ENCODE results near the gene TRMT10C.
A peak's percentile ranks its signal among the peaks of the same experiment; 100 is the strongest.

TRMT10C gene

DNA sequence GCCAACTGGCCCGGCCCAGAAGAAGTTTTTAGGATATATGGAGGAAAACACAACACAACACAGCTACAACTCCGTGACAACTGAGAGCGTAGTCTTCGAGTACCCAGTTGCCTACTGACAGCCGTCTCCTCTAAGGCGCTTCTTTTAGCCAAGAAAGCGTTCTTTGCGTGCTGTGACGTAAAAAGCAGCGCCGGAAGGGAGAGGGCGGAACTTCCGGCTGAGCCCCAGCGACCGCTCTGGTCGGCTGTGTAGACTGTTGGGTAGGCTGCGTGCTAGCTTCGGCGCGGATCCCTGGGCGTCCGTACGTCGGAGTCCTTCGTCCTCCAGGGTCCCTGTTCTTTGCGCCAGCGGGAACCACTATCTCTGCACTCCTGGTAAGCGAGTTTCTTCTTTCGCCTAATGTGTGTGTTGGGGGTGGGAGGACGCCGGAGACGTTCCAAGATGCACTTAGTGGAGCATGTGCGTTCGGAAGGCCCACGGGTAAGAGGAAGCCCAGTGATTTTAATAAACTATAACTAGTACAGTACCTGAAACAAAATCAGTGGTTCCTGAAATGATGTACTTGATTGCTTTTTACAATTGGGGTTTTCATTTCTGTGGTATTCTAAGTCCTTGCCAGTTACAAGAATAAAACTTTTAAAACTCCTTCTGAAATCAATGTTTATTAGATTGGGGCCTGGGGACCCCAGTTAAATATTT is at the start of gene TRMT10C:
Gene TRMT10C (plus strand): TSS at position 239 of the 699 bp plus-strand sequence. CDS start 2,914 bp downstream, outside the sequence.
- peak within 1 kb of the TSS; percentile 61 for H3K4me3 ChIP-seq (ENCODE audit: low read depth, low read length)
- in situ Hi-C loops (cut with HindIII; ENCODE audit: low sequenced_read_pairs), result no loop called here
- peak; percentile 84 for DNase-seq (ENCODE audit: low read depth)
- TF ChIP-seq, protein P1, sequence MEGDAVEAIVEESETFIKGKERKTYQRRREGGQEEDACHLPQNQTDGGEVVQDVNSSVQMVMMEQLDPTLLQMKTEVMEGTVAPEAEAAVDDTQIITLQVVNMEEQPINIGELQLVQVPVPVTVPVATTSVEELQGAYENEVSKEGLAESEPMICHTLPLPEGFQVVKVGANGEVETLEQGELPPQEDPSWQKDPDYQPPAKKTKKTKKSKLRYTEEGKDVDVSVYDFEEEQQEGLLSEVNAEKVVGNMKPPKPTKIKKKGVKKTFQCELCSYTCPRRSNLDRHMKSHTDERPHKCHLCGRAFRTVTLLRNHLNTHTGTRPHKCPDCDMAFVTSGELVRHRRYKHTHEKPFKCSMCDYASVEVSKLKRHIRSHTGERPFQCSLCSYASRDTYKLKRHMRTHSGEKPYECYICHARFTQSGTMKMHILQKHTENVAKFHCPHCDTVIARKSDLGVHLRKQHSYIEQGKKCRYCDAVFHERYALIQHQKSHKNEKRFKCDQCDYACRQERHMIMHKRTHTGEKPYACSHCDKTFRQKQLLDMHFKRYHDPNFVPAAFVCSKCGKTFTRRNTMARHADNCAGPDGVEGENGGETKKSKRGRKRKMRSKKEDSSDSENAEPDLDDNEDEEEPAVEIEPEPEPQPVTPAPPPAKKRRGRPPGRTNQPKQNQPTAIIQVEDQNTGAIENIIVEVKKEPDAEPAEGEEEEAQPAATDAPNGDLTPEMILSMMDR (IDR thresholded peaks at IDR 0.05; ENCODE audit: low read depth, low read length, missing control alignments), result no peak

DNA sequence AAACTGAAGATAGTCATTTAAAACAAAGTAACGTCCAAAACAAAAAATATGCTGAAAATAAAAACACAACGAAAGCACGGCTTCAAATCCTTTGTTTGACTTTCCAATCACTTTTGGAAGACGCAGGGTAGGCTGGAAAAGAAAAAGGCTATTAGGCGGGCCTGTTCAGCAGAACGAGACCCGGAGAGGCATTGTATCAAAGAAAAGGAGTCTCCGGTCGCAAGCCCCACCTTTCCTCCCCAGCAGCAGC is 49.3 kb upstream of the TRMT10C start:
- DNase-seq (ENCODE audit: low read depth), result no peak
- TF ChIP-seq, protein P1 (IDR thresholded peaks at IDR 0.05; ENCODE audit: low read depth, low read length, missing control alignments), result peak; percentile 0
- in situ Hi-C loops (cut with HindIII; ENCODE audit: low sequenced_read_pairs), result no loop called here
- H3K4me3 ChIP-seq (ENCODE audit: low read depth, low read length), result peak overlapping the region; percentile 90

DNA sequence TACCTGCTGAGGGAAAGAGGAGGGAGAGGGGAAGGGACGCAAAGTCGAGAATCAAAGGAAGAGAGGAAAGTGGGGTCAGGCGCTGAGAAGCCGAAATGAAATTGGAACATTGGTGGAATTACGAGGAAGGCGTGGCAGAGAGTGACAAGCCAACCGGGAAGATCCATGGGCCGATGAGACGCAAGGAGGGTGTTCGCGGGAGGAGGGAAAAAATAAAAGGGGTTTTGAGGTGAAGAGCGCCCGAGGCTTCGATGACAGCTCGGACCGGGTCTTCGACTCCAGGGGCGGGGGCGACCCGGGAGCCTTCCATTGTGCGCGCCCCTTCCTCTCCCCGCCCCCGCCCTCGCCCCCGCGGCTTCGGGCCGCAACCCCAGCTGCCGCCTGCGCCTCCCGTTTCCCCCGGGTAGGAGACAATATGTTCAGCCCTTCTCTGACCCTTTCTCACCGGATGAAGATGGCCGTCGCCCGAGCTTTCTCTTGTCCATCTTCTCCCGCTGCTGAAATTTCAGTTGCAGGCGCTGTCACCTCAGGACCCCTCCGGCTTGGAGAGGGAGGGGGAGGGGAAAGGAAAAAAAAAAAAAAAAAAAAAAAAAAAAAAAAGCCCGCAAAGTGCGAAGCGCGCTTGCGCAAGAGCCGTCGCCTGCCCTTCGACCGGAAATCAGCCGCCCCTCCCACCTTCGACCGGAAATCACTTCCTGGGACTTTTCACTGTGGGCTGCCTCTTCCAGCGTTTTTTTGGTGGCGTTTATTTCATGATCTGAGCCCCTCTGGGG is 48.8 kb upstream of the TRMT10C start, which contains the start of gene SENP7:
Gene SENP7 (minus strand): TSS at position 567 of the 773 bp plus-strand sequence. CDS start 82 bp downstream, at position 485.
- TF ChIP-seq, protein P1 (IDR thresholded peaks at IDR 0.05; ENCODE audit: low read depth, low read length, missing control alignments), result no peak
- DNase-seq (ENCODE audit: low read depth), result peak; percentile 48
- H3K4me3 ChIP-seq (ENCODE audit: low read depth, low read length), result peak within 1 kb of the TSS; percentile 90
- in situ Hi-C loops (cut with HindIII; ENCODE audit: low sequenced_read_pairs), result no loop called here

DNA sequence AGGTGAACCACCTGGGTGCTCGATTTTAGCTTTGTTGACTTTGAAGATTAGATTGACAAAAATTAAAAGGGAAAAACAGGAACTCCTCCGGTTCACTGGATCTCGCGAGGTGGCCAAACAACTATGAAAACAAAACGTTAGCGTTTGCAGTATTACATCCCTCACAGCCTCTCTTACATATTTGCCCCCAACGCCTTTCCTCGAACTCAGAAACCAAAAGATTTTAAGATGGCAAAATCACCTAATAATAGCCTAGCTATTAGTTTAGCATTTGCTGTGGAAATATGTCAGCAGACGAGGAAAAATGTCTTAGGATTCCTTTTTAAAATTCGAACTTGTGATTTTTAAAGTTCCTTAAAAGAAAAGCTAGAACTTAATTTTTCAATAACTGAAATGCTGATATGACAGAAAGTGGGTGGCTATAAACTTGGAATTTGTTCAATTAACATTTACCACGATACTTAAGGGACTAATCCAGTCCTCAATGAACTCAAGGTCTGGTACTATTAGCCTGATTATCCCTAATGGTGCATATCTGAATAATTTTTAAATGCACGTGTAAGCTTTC is 48.2 kb upstream of the TRMT10C start:
- in situ Hi-C loops (cut with HindIII; ENCODE audit: low sequenced_read_pairs), result no loop called here
- peak overlapping the region; percentile 90 for H3K4me3 ChIP-seq (ENCODE audit: low read depth, low read length)
- TF ChIP-seq, protein P1 (IDR thresholded peaks at IDR 0.05; ENCODE audit: low read depth, low read length, missing control alignments), result no peak
- DNase-seq (ENCODE audit: low read depth), result no peak

DNA sequence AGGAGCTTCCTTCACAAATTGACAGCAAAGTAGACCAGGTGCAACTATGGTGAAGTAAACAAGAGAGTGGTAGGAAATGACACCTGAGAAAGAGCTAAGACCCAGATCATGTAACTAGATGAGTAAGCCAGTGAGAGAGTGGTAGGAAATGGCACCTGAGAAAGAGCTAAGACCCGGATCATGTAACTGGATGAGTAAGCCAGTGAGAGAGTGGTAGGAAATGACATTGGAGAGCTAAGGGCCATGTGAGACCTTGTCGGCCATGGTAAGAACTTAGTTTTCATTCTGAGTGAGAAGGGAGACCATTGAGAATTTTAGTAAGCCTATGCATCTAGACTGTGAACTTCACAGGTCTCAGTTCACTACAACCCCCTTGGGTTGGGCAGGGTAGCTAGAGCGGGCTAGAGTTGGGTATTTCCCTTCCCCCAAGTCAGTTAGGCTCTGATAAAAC is 43.2 kb upstream of the TRMT10C start:
- TF ChIP-seq, protein P1 (IDR thresholded peaks at IDR 0.05; ENCODE audit: low read depth, low read length, missing control alignments), result no peak
- H3K4me3 ChIP-seq (ENCODE audit: low read depth, low read length), result no peak overlapping the region
- DNase-seq (ENCODE audit: low read depth), result no peak
- in situ Hi-C loops (cut with HindIII; ENCODE audit: low sequenced_read_pairs), result no loop called here

DNA sequence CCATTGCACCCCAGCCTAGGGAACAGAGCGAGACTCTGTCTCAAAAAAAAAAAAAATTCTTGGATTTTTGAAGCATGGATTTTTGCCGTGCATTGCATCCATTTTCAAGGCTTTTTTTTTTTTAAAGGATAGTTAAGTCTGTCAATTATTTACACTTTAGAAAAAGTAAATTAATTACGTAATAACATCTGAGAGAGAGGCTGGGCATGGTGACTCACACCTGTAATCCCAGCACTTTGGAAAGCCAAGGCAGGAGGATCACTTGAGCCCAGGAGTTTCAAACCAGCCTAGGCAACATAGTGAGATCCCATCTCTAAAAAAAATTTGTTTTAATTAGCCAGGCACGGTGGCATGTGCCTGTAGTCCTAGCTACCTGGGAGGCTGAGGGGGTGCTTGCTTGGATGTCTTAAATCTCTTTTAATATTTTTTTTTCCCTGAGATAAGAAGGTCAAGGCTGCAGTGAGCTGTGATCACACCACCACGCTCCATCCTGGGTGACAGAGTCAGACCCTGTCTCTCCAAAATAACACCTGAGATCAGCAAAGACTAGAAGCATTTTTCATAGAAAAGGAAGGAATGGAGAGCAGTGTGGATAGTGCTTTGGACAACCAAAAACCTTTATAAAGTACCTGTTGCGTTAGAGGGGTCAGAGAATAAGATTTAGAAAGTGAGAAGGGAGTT is 41.8 kb upstream of the TRMT10C start:
- H3K4me3 ChIP-seq (ENCODE audit: low read depth, low read length), result no peak overlapping the region
- no peak for DNase-seq (ENCODE audit: low read depth)
- in situ Hi-C loops (cut with HindIII; ENCODE audit: low sequenced_read_pairs), result no loop called here
- TF ChIP-seq, protein P1 (IDR thresholded peaks at IDR 0.05; ENCODE audit: low read depth, low read length, missing control alignments), result no peak

Data from astrocyte of the cerebellum (primary cell).